ENCODE measurements around the gene ALG5.

ALG5 gene

DNA sequence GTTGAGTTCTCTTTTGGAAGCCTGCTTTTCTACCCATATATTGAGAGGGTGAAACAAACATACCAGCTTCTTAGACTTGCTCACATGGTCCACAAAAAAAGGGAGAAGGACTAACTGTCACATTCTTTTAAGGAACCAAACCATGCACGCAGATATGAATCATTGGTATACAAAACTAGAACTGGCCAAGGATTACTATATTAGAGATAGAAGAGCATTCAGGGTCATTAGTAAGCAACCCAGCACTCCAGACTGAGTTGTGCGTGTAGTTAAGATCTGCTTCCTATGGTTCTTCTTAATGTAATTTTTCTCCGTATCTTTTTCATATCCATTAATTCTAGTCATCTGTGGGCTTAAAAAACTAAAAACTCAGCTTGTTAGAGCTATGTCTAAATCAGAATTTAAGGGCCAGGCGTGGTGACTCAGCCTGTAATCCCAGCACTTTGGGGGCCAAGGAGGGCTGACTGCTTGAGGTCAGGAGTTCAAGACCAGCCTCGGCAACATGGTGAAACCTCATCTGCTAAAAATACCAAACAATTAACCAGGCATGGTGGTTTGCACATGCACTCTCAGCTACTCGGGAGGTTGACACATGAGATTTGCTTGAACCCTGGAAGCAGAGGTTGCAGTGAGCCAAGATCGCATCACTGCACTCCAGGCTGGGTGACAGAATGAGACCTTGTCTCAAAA is 19.6 kb downstream of the ALG5 start:
- DNase-seq (ENCODE audit: low read depth in 2 of 2): no peak

GRCh38 chr13:36975172-36975571 is 24.0 kb downstream of the ALG5 start:
- no peak for DNase-seq (ENCODE audit: low read depth in 2 of 2)

GRCh38 chr13:36973621-36974295 is 25.4 kb downstream of the ALG5 start:
- no peak for DNase-seq (ENCODE audit: low read depth in 2 of 2)

- no peak for DNase-seq (ENCODE audit: low read depth in 2 of 2)
These were observed 26.1 kb downstream of the ALG5 start for GRCh38 chr13:36973009-36973408.

DNA sequence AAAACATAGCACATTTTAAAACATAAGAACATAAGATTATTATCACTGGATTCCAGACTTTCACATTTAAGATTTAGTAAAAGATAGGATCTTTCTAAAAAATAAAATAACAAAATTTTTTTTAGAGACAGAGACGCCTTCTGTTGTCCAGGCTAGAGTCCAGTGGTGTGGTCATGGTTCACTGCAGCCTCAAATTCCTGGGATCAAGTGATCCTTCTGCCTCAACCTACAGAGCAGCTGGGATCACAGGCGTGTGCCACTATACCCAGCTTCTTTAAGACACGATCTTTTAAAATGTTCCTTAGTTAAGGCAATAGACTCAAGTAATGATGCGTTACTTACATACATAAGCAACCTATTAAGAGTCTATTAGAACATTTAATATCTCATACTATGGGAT is 32.7 kb downstream of the ALG5 start:
- DNase-seq (ENCODE audit: low read depth in 2 of 2): no peak

DNA sequence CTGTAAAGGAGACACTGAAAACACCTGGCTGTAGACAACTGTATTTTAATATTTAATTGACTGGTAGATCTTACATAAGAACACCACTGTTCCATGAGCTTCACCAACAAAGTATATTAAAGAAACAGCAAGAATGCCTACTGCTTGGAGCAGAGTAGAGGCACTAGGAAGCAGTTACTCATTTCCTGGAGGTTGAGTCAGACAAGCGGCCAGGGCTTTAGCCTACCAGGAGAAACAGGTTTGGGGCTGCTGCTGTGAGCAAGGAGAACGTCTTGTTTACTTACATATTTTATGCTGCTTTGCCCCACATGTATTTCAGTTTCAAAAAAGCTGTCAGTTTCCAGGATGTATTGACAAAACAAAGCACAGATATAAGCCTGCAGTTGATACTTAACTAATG is 33.4 kb downstream of the ALG5 start:
- DNase-seq (ENCODE audit: low read depth in 2 of 2): no peak

GRCh38 chr13:36959456-36960116 is 39.6 kb downstream of the ALG5 start:
- no peak for DNase-seq (ENCODE audit: low read depth in 2 of 2)

DNA sequence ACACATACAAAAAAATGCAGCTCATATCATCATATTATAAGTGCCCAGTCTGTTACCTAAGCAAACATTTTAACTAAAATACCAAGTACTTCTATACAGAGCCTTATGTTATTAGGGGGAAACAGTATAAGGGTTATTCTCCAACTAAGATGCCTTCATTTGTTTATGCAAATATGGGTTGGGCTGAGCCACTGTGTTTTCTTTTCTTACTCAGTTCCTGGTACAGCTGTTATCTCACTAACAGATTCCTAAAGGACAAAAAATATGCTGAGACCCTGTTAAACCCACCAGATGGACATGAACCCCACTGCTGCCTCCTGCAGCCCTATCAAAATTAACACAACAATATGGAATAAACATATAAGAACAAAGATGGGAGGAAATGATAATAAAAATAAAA is 44.6 kb downstream of the ALG5 start:
- no peak for DNase-seq (ENCODE audit: low read depth in 2 of 2)

DNA sequence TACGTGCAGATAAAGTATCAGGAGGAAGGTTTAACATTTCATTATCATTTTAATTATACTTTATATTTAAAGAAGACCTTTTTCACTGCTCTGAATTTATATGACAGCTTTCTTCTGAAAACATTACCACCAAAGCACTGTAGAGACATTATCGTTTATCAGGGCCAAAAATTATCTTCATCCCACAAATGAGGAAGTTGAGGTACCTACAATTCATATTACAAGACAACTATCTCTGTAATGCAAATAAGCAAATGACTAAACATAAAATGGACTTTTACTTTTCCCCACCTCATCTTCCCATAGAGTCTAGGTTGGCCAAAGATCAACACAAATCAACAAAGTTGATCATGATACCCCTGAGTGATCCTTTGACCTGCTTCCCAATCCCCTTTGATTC is 48.2 kb downstream of the ALG5 start:
- no peak for DNase-seq (ENCODE audit: low read depth in 2 of 2)

DNA sequence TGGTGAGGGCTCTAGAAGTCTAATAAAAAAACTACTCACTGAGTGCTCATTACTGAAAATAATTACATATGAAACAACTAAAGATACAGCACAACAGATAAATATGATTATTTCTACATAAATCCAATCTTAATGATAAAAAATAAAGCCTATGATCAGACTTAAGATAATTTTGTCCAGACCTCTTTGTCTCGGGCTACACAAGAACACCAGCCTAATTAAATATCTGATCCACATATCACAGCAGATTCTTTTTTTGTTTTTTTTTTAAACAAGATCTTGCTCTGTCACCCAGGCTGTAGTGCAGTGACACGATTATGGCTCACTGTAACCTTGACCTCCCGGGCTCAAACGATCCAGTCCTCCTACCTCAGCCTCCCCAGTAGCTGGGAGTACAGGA is 48.8 kb downstream of the ALG5 start:
- DNase-seq (ENCODE audit: low read depth in 2 of 2): no peak

DNA sequence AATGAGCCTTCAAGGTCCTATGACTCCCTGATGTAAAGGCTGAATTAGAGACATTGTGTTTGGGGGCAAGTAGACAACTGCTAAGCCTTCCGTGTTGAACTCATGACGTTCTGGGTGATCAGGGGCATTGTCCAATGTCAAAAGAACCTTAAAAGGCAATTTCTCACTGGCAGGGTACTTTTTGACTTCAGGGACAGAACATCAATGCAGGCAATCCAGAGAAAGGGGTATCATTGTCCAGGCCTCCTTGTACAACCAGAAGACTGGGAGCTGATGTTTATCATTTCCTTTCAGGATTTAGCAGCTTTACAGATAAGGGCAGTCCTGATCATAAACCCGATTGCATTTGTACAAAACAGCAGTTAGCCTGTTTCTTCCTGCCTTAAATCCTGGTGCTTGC is 54.1 kb downstream of the ALG5 start:
- no peak for DNase-seq (ENCODE audit: low read depth in 2 of 2)

DNA sequence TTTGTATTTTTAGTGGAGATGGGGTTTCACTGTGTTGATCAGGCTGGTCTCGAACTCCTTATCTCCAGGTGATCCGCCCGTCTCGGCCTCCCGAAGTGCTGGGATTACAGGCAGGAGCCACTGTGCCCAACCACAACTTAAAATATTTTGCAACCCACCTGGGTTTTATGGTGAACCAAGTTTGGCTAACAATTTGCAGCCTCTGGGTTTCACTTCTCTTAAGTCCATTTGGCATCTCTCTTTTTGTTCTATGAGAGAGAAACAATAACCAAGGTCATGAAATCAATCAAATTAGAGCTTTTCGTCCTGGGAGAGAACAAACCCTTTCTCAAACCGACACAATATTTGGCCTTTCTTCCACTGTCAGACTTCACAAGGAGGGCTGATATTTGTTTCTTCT is 73.5 kb downstream of the ALG5 start:
- DNase-seq (ENCODE audit: low read depth in 2 of 2): no peak

DNA sequence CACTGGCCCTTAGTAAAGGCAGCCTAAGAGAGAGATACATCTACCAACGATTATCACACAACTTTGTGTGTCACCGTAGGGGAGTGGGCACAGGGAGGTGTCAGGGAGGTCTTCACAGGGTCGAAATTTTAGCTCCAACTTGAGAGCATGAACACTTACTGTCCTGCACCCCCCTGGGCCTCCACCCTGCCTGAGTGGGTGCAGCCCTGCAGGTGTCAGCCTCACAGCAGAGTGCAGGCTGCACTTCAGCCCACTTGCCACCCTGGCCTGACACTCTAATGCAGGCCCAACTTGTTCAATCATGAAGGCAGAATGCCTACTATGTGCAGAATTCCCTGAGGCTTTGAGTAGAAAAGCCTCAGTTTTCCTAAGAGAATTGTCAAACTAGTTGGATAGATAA is 75.1 kb downstream of the ALG5 start:
- DNase-seq (ENCODE audit: low read depth in 2 of 2): no peak

DNA sequence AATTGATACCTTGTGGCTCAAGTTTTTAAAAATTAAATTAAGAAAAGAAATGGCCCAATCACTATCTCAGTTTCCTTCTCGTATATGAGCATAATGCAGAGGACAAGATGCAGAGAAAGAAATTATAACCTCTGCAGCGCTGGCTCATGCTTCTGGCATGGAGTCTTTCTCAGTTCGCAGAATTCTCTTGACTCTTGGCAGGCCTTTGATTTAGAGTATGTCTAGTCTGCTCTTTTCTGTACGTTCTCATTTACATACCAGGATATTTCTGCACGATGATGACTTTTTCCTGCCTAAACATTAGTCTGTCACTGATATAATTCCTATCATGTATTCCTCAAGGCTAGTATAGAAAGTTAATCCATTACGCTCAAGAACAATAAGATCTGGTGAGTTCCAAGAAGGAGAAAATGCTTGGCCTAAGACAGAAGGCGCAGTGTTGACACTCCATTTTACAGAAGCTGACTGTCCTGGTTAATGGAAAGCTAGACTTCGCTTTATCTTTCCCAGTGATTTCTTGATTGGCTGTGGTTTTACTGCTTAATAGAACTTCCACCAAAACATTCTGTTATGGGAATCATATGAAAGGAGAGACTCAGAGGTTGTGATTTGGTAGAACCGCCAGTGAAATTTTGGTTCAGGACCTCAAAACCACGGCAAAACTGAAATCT is 77.4 kb downstream of the ALG5 start:
- no peak for DNase-seq (ENCODE audit: low read depth in 2 of 2)

GRCh38 chr13:36920616-36921185 is 78.4 kb downstream of the ALG5 start:
- DNase-seq (ENCODE audit: low read depth in 2 of 2): no peak

DNA sequence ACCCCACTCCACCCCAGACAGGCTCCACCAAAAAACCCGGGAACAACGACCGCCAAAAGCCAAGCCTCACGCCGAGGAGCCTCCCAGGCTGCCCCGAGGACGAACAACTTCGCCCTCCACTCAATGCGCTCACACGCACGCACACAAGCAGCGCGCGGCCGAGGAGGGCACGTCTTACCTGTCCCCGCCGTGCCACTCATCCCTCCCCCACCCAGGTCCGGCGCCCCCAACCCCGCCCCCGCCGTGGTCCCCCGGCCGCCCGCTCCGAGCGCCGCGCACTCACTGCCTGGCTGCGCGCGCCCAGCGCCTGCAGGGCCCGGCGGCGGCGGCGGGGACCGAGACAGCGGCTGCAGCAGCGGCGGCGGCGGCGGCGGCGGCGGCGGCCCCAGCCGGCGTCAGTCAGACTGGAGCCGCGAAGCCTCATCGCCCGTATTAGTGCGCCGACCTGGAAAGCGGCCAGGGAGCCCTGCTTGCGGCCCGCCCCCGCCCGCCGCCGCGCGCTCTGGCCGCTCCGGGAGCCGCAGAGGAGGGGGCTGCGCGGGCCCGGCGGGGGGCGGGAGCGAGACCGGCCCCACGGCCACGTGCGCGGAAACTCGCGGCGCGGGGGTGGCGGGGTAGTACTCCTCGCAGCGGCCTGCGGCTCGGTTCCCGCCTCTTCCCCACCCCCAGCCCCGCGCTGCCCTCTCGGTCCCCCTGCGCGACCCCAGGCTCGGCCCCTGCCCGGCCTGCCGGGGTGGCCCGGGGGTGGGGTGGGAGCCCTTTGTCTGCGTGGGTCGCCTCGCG is 79.1 kb downstream of the ALG5 start, which contains the start of gene SMAD9:
Gene SMAD9, minus strand, starts transcription at position 406 of the 783 bp plus-strand sequence. CDS start 40,549 bp downstream, outside the sequence.
- DNase-seq (ENCODE audit: low read depth in 2 of 2): no peak

GRCh38 chr13:36919171-36919832 is 79.8 kb downstream of the ALG5 start:
- no peak for DNase-seq (ENCODE audit: low read depth in 2 of 2)

DNA sequence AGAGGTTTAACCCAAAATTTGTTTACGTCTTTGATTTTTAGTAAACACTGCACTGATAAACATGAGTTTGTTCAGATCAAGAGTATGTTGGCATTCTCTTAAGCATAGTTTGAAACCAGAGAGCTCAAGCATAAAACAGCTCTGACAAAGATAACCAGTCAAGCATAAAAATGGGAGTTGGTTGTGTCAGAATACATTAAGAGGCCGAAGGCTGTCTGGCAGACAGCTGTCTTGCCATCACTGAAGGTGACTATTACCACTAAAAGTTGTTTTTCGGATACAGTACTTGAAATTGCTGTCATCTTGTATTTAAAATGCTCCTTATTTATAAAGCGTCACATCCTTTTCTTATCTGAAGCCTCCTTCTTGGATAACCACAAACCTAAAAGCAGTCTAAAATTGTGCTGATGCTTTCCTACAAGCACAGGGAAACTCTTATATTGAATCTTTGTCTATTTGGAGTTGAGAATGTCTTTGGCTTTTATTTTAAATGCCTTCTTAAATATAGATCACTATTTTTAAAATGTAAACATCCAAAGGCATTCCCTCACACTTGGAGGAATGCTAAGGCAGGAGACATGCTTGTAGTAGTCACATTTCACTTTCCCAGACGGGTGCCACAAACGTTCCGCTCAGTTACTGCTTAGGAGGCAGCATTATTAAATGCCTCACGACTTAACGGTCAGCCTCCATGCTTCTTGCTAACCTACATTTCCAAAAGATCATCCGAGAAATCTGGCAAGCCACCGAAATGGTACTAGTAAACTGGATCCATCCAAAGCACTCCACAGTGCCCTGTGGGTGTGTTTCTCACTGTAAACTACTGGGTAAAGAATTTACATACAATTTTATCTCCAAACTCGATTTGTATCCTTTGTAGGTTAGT is 80.7 kb downstream of the ALG5 start:
- DNase-seq (ENCODE audit: low read depth in 2 of 2): no peak

- no peak for DNase-seq (ENCODE audit: low read depth in 2 of 2)
These were observed 81.8 kb downstream of the ALG5 start for GRCh38 chr13:36917311-36917710.
